A549 (cell line): Measurements from ENCODE around the gene FMO2. TPM values are rescaled to one million over a fixed set of nuclear protein-coding genes. Genes with fewer than 3 reads are reported as not detected.

Experiments used
- ATAC-seq, 2 experiments: fragments of 200-7000 bp in 1 of 2; fragments of >200 bp in 1 of 2; cut with Nextera tagmentation in 1 of 2; cut with Tn5 transposase in 1 of 2; 3 replicates each; pipeline versions ENCODE4 v1.8.0 to v1.9.1; 2018 to 2020; ENCODE audit warnings: mild to moderate bottlenecking in 1 of 2, moderate library complexity in 1 of 2
- CTCF ChIA-PET: fragments of 300-600 bp; sonication (Branson Sonifier 250); formaldehyde crosslinking; extraction: SDS; loops from one replicate; lab custom pipeline; 2021; ENCODE audit warnings: antibody characterized with exemption, inconsistent platforms; lab: Yijun Ruan, JAX
- POLR2A ChIA-PET: fragments of 350-600 bp; formaldehyde crosslinking; extraction: SDS; loops from one replicate; lab custom pipeline; 2021; ENCODE audit warnings: antibody characterized with exemption, inconsistent platforms; lab: Yijun Ruan, JAX
- DNase-seq, 2 experiments: peaks; one replicate each; pipeline versions ENCODE4 v3.0.0 to v3.0.0-alpha.2; 2011 to 2016; ENCODE audit warnings: low read depth in 1 of 2, low spot score in 1 of 2
- FAIRE-seq: peaks from 2 replicates; lab custom pipeline; 2011; peaks lifted over from hg19 to GRCh38; lab: Jason Lieb, UNC
- H3K27ac ChIP-seq, 2 experiments: fragments of >200 bp; sonication (Bioruptor Twin); formaldehyde crosslinking; 3 replicates each; pipeline ENCODE4 v1.5.1; 2016 to 2017
- H3K4me1 ChIP-seq: fragments of >200 bp; sonication (Bioruptor Twin); formaldehyde crosslinking; 3 replicates; pipeline ENCODE4 v1.6.1; 2016
- H3K4me2 ChIP-seq: fragments of >200 bp; sonication (Bioruptor Twin); formaldehyde crosslinking; 3 replicates; pipeline ENCODE4 v1.6.1; 2016
- H3K4me3 ChIP-seq: fragments of >200 bp; sonication (Bioruptor Twin); formaldehyde crosslinking; 3 replicates; pipeline ENCODE4 v1.5.1; 2016
- H3K9me3 ChIP-seq: fragments of >200 bp; sonication (Bioruptor Twin); formaldehyde crosslinking; 3 replicates; pipeline ENCODE4 v1.6.1; 2016
- BHLHE40 ChIP-seq: IDR thresholded peaks from 2 replicates; pipeline ENCODE4 v1.6.1; 2012; ENCODE audit warnings: low read depth, low read length, inconsistent platforms
- CEBPB ChIP-seq, 2 experiments: fragments of >200 bp in 1 of 2; sonication (Bioruptor Twin) in 1 of 2; formaldehyde crosslinking in 1 of 2; IDR thresholded peaks; 2 replicates each; pipeline ENCODE4 v1.6.1; 2012 to 2016
- CTCF ChIP-seq: fragments of >200 bp; sonication (Bioruptor Twin); formaldehyde crosslinking; IDR thresholded peaks from 3 replicates; pipeline ENCODE4 v1.5.1; 2016
- FOSB ChIP-seq: fragments of 250-450 bp; sonication (Bioruptor Pico); IDR thresholded peaks from 2 replicates; pipeline ENCODE4 v1.5.0; 2020; ENCODE audit warnings: mild to moderate bottlenecking, moderate library complexity
- FOXS1 ChIP-seq: fragments of 250-450 bp; sonication (Bioruptor Pico); IDR thresholded peaks from 2 replicates; pipeline ENCODE4 v1.5.0; 2020; ENCODE audit warnings: mild to moderate bottlenecking, moderate library complexity
- HEYL ChIP-seq: fragments of 250-450 bp; sonication (Bioruptor Pico); IDR thresholded peaks from 2 replicates; pipeline ENCODE4 v1.8.0; 2021; ENCODE audit warnings: mild to moderate bottlenecking, moderate library complexity
- HMGXB4 ChIP-seq: fragments of 250-450 bp; sonication (Bioruptor Pico); IDR thresholded peaks from 2 replicates; pipeline ENCODE4 v1.5.0; 2021; ENCODE audit warnings: mild to moderate bottlenecking, moderate library complexity, borderline replicate concordance
- HOXB5 ChIP-seq: fragments of 250-450 bp; sonication (Bioruptor Pico); IDR thresholded peaks from 2 replicates; pipeline ENCODE4 v1.5.0; 2020; ENCODE audit warnings: mild to moderate bottlenecking, moderate library complexity
- MAFK ChIP-seq: fragments of 450-650 bp; IDR thresholded peaks from 2 replicates; pipeline ENCODE4 v1.6.1; 2014; ENCODE audit not compliant: partially characterized antibody
- MAZ ChIP-seq: fragments of 150-350 bp; IDR thresholded peaks from 2 replicates; pipeline ENCODE4 v1.6.1; 2014; ENCODE audit warnings: antibody characterized with exemption, low read depth, low read length, borderline replicate concordance
- NPAS2 ChIP-seq: fragments of 250-450 bp; sonication (Bioruptor Pico); IDR thresholded peaks from 2 replicates; pipeline ENCODE4 v1.8.0; 2022; ENCODE audit warnings: mild to moderate bottlenecking, moderate library complexity, borderline replicate concordance
- NR3C1 ChIP-seq: fragments of >200 bp; sonication (Bioruptor Twin); formaldehyde crosslinking; IDR thresholded peaks from 3 replicates; pipeline ENCODE4 v1.6.1; 2017
- POLR2A ChIP-seq: IDR thresholded peaks from 2 replicates; pipeline ENCODE4 v1.6.1; 2012; ENCODE audit warnings: mild to moderate bottlenecking, low read length
- POLR2AphosphoS2 ChIP-seq: conservative IDR thresholded peaks from 2 replicates; pipeline ENCODE4 v1.6.1; 2012; ENCODE audit warnings: low read length, improper control_type of control experiment, inconsistent platforms
- RAD21 ChIP-seq, 2 experiments: fragments of >200 bp in 1 of 2; sonication (Bioruptor Twin) in 1 of 2; formaldehyde crosslinking in 1 of 2; IDR thresholded peaks in 1 of 2; conservative IDR thresholded peaks in 1 of 2; 2 replicates in 1 of 2; 3 replicates in 1 of 2; pipeline ENCODE4 v1.6.1; 2012 to 2018; ENCODE audit warnings: inconsistent platforms in 1 of 2
- RCOR1 ChIP-seq: fragments of 150-350 bp; IDR thresholded peaks from 2 replicates; pipeline ENCODE4 v1.6.1; 2014; ENCODE audit warnings: antibody characterized with exemption, low read length, low read depth
- RFX5 ChIP-seq: fragments of 450-650 bp; IDR thresholded peaks from 2 replicates; pipeline ENCODE4 v1.7.1; 2014; ENCODE audit warnings: antibody characterized with exemption, mild to moderate bottlenecking, moderate library complexity
- SMC3 ChIP-seq: fragments of >200 bp; sonication (Bioruptor Twin); formaldehyde crosslinking; IDR thresholded peaks from 3 replicates; pipeline ENCODE4 v1.6.1; 2018; ENCODE audit warnings: inconsistent platforms
- SREBF2 ChIP-seq: fragments of 450-650 bp; IDR thresholded peaks from 2 replicates; pipeline ENCODE4 v1.6.1; 2014; ENCODE audit warnings: mild to moderate bottlenecking, moderate library complexity
- TP53 ChIP-seq: fragments of 250-450 bp; sonication (Bioruptor Pico); IDR thresholded peaks from 2 replicates; pipeline ENCODE4 v1.5.0; 2021; ENCODE audit warnings: mild to moderate bottlenecking, moderate library complexity
- USF2 ChIP-seq: fragments of 450-650 bp; IDR thresholded peaks from 2 replicates; pipeline ENCODE4 v1.6.1; 2014; ENCODE audit warnings: antibody characterized with exemption
- ZC3H11A ChIP-seq: fragments of 450-650 bp; IDR thresholded peaks from 2 replicates; pipeline ENCODE4 v1.6.1; 2014; ENCODE audit warnings: antibody characterized with exemption, mild to moderate bottlenecking
- ZFP36 ChIP-seq: fragments of 450-650 bp; IDR thresholded peaks from 2 replicates; pipeline ENCODE4 v1.6.1; 2014; ENCODE audit warnings: borderline replicate concordance; ENCODE audit not compliant: partially characterized antibody
- WGBS: methylation state at CpG from one replicate; pipeline ENCODE4 v1.1.6; 2017; ENCODE audit errors: missing lambda C conversion rate; 5-methylcytosine and 5-hydroxymethylcytosine counted together
- polyA plus RNA-seq, 4 experiments: library from polyadenylated mRNA; depleted of rRNA in 3 of 4; stranded (reverse); fragments of >200 nt; fragmentation: RNase III in 1 of 4; extraction: RNeasy Plus Mini Kit Qiagen cat#74134 plus additional on column Dnase treatment in 1 of 4; gene quantifications; 2 replicates in 3 of 4; 3 replicates in 1 of 4; pipeline ENCODE4 v1.2.3, GENCODE V29; 2011 to 2017

Gene FMO2
- polyA plus RNA-seq, 2 of the 4 experiments (the other 2 are of a cell fraction): not detected

- 21% methylated on average over 4 of the region's 4 CpGs for WGBS
- no peak overlapping the region for H3K27ac ChIP-seq
- ChIA-PET CTCF (interaction anchor here (0.8 to 1.0 kb wide), 2 partner anchors 10 to 70 kb away, joined by 3 to 4 read pairs; partner anchors contain the start of gene FMO4), POLR2A (no interaction called here)
- H3K4me2 ChIP-seq: no peak overlapping the region
- H3K9me3 ChIP-seq: peaks cover 3% of the 10 kb centered on the region; the same call in 1 of the 3 replicates
- H3K4me3 ChIP-seq: no peak overlapping the region
- DNase-seq: no peak
- H3K4me1 ChIP-seq: no peaks in the 10 kb centered on the region
- no peak for ATAC-seq
- TF ChIP-seq NR3C1 (no peak), HMGXB4 (CRISPR knock-in tag) (no peak), BHLHE40 (no peak), FOXS1 (CRISPR knock-in tag) (no peak), SREBF2 (no peak), MAZ (no peak), ZC3H11A (no peak), USF2 (no peak), NPAS2 (no peak), POLR2A (no peak), CTCF (no peak), RFX5 (no peak), RCOR1 (no peak), TP53 (CRISPR knock-in tag) (no peak), HOXB5 (CRISPR knock-in tag) (no peak), MAFK (no peak), ZFP36 (no peak), HEYL (CRISPR knock-in tag) (no peak), CEBPB (IDR thresholded peaks at IDR 0.05) (no peak)
- no peak for FAIRE-seq
Measured at GRCh38 chr1:171243878-171244277, 58.8 kb downstream of the FMO2 start.

GRCh38 chr1:171245458-171246064 lies 60.5 kb downstream of the FMO2 start:
- H3K4me3 ChIP-seq: no peak overlapping the region
- 33% methylated on average over 6 of the region's 6 CpGs for WGBS
- ChIA-PET POLR2A (interaction anchor here (1.0 kb wide), 1 partner anchor 68 kb away, joined by 3 read pairs; no protein-coding TSS in a partner anchor), CTCF (interaction anchor here (0.6 to 2.1 kb wide), 20 partner anchors 9 to 578 kb away, joined by 3 to 12 read pairs (median 4); partner anchors contain the start of gene FMO4)
- TF ChIP-seq FOSB: no peak
- peak; percentile 43; a peak in 4 of 5 replicates for TF ChIP-seq RAD21 (conservative IDR thresholded peaks at IDR 0.05 in 1 of 2, IDR thresholded peaks at IDR 0.05 in 1 of 2)
- peak; percentile 68 for TF ChIP-seq CTCF
- TF ChIP-seq POLR2AphosphoS2: no peak
- peak; percentile 56 for TF ChIP-seq SMC3
- DNase-seq (peak; percentile 48 to 58), ATAC-seq (peak; percentile 95 to 96), FAIRE-seq (peak; percentile 77)
- no peaks in the 10 kb centered on the region for H3K9me3 ChIP-seq
- H3K27ac ChIP-seq: no peak overlapping the region
- H3K4me2 ChIP-seq: no peak overlapping the region
- H3K4me1 ChIP-seq: no peaks in the 10 kb centered on the region
